GM23338 (cell line): ENCODE measurements around the gene IGSF22. TPM values are rescaled to one million over a fixed set of nuclear protein-coding genes. Genes with fewer than 3 reads are reported as not detected.

ENCODE experiments used
- ATAC-seq: fragments of 200-7000 bp; cut with Tn5 transposase; 3 replicates; pipeline ENCODE4 v1.9.1; 2020
- DNase-seq: peaks from one replicate; pipeline ENCODE4 v3.0.0-alpha.2; 2015; ENCODE audit warnings: low spot score
- H2AFZ ChIP-seq: fragments of 200-600 bp; sonication (generic); 2 replicates; pipeline ENCODE4 v1.8.0; 2016; ENCODE audit warnings: antibody characterized with exemption, mild to moderate bottlenecking, moderate library complexity
- H3F3A ChIP-seq: fragments of 200-600 bp; sonication (generic); replicated peaks from 2 replicates; pipeline ENCODE4 v1.8.0; 2017; ENCODE audit warnings: antibody characterized with exemption, mixed run types, low read depth
- H3K27ac ChIP-seq: fragments of 200-600 bp; sonication (generic); 2 replicates; pipeline ENCODE4 v1.6.1; 2016; ENCODE audit warnings: low read depth
- H3K27me3 ChIP-seq: fragments of 200-600 bp; sonication (generic); 2 replicates; pipeline ENCODE4 v1.8.0; 2016; ENCODE audit warnings: mild to moderate bottlenecking, mixed run types, moderate library complexity; ENCODE audit not compliant: insufficient read depth
- H3K36me3 ChIP-seq: fragments of 200-600 bp; sonication (generic); 2 replicates; pipeline ENCODE4 v1.8.0; 2016; ENCODE audit warnings: mild to moderate bottlenecking; ENCODE audit not compliant: insufficient read depth
- H3K4me1 ChIP-seq: fragments of 200-600 bp; sonication (generic); 2 replicates; pipeline ENCODE4 v1.8.0; 2016; ENCODE audit warnings: mild to moderate bottlenecking, moderate library complexity; ENCODE audit not compliant: insufficient read depth
- H3K4me2 ChIP-seq: fragments of 200-600 bp; sonication (generic); 2 replicates; pipeline ENCODE4 v1.7.1; 2017; ENCODE audit warnings: mixed run types
- H3K4me3 ChIP-seq: fragments of 200-600 bp; sonication (generic); 2 replicates; pipeline ENCODE4 v1.6.1; 2016; ENCODE audit warnings: mixed run types
- H3K79me2 ChIP-seq: fragments of 200-600 bp; sonication (generic); replicated peaks from 2 replicates; pipeline ENCODE4 v1.8.0; 2017; ENCODE audit warnings: mild to moderate bottlenecking; ENCODE audit not compliant: insufficient read depth
- H3K9me2 ChIP-seq: fragments of 200-600 bp; sonication (generic); 2 replicates; pipeline ENCODE4 v1.8.0; 2017; ENCODE audit not compliant: insufficient read depth
- H4K20me1 ChIP-seq: fragments of 200-600 bp; sonication (generic); replicated peaks from 2 replicates; pipeline ENCODE4 v1.8.0; 2017; ENCODE audit warnings: mild to moderate bottlenecking; ENCODE audit not compliant: insufficient read depth
- H3K27ac Mint-ChIP-seq: 2 replicates; pipeline ENCODE4 v1.8.0; 2020; ENCODE audit warnings: inconsistent platforms, mild to moderate bottlenecking, moderate library complexity, mixed read lengths
- H3K27me3 Mint-ChIP-seq: 3 replicates; pipeline ENCODE4 v1.8.0; 2022; ENCODE audit warnings: low read depth, mild to moderate bottlenecking, moderate library complexity, mixed read lengths, inconsistent platforms; ENCODE audit not compliant: insufficient read depth, poor library complexity
- H3K36me3 Mint-ChIP-seq: 3 replicates; pipeline ENCODE4 v1.8.0; 2021; ENCODE audit warnings: low read depth, mild to moderate bottlenecking, inconsistent platforms, moderate library complexity, mixed read lengths
- H3K4me1 Mint-ChIP-seq: 3 replicates; pipeline ENCODE4 v1.8.0; 2020; ENCODE audit warnings: mild to moderate bottlenecking, inconsistent platforms, mixed read lengths
- H3K4me3 Mint-ChIP-seq: 3 replicates; pipeline ENCODE4 v1.8.0; 2021; ENCODE audit warnings: moderate library complexity, mild to moderate bottlenecking, inconsistent platforms, mixed read lengths
- H3K9me3 Mint-ChIP-seq: 3 replicates; pipeline ENCODE4 v1.8.0; 2020; ENCODE audit warnings: moderate library complexity, mild to moderate bottlenecking, inconsistent platforms, mixed read lengths
- CREB1 ChIP-seq: fragments of 250-450 bp; sonication (Bioruptor Pico); IDR thresholded peaks from 2 replicates; pipeline ENCODE4 v1.5.0; 2020; ENCODE audit warnings: low read depth, mild to moderate bottlenecking, moderate library complexity
- CTCF ChIP-seq, 2 experiments: fragments of 200-600 bp in 1 of 2; sonication (generic) in 1 of 2; conservative IDR thresholded peaks; 2 replicates each; pipeline versions ENCODE4 v1.5.1 to v1.6.1; 2016 to 2017; ENCODE audit warnings: antibody characterized with exemption in 2 of 2, low read depth in 2 of 2, mild to moderate bottlenecking in 2 of 2, moderate library complexity in 1 of 2
- EZH2phosphoT487 ChIP-seq: fragments of 200-600 bp; sonication (generic); IDR thresholded peaks from one replicate; pipeline ENCODE4 v1.8.1; 2018; ENCODE audit warnings: antibody characterized with exemption; ENCODE audit not compliant: unreplicated experiment
- JUNB ChIP-seq: IDR thresholded peaks from one replicate; pipeline ENCODE4 v1.6.1; 2016; ENCODE audit warnings: antibody characterized with exemption; ENCODE audit not compliant: unreplicated experiment
- POLR2AphosphoS5 ChIP-seq: IDR thresholded peaks from 2 replicates; pipeline ENCODE4 v1.6.1; 2016; ENCODE audit warnings: antibody characterized with exemption, low read depth
- ZNF114 ChIP-seq: fragments of 250-450 bp; sonication (Bioruptor Pico); IDR thresholded peaks from 2 replicates; pipeline ENCODE4 v1.5.0; 2020; ENCODE audit warnings: mild to moderate bottlenecking, moderate library complexity
- ZNF331 ChIP-seq: fragments of 250-450 bp; sonication (Bioruptor Pico); IDR thresholded peaks from 2 replicates; pipeline ENCODE4 v1.5.0; 2020; ENCODE audit warnings: low read depth, mild to moderate bottlenecking, moderate library complexity
- polyA plus RNA-seq: library from polyadenylated mRNA; unstranded; fragments of >200 nt; fragmentation: Nextera tagmentation; extraction: Ambion mirVana; gene quantifications from 2 replicates; pipeline ENCODE4 v1.2.1, GENCODE V29; 2016
- total RNA-seq: library from RNA; depleted of rRNA; stranded (reverse); fragments of >200 nt; shearing (Covaris generic); gene quantifications from 2 replicates; pipeline ENCODE4 v1.2.3, GENCODE V29; 2014

Gene IGSF22
- total and polyA plus RNA-seq, 2 experiments from 2014 or later = 0.37 TPM; not detected in 1

GRCh38 chr11:18722293-18722637, 3.7 kb downstream of the IGSF22 start:
- Histone ChIP-seq H4K20me1 (no peaks in the 10 kb centered on the region; the same call in 1 of the 2 replicates), H3K27me3 (no peaks in the 10 kb centered on the region), H3F3A (no peaks in the 10 kb centered on the region), H3K4me3 (peak overlapping the region; percentile 94), H3K4me2 (peak overlapping the region; percentile 99), H3K9me2 (no peaks in the 10 kb centered on the region), H3K36me3 (no peaks in the 10 kb centered on the region), H3K79me2 (no peaks in the 10 kb centered on the region), H3K27ac (no peak overlapping the region), H2AFZ (no peak overlapping the region), H3K4me1 (peaks cover 11% of the 10 kb centered on the region)
- H3K27ac Mint-ChIP-seq = no peak overlapping the region
- TF ChIP-seq EZH2phosphoT487 = no peak
- TF ChIP-seq ZNF331 = peak; percentile 7; the same call in 1 of the 2 replicates
- H3K4me1 Mint-ChIP-seq = peaks cover 18% of the 10 kb centered on the region; the same call in 2 of the 3 replicates
- DNase-seq (no peak), ATAC-seq (no peak)
- no peaks in the 10 kb centered on the region; the same call in 2 of the 3 replicates for H3K9me3 Mint-ChIP-seq
- peaks cover 22% of the 10 kb centered on the region for H3K27me3 Mint-ChIP-seq
- peak overlapping the region; percentile 90 for H3K4me3 Mint-ChIP-seq
- no peaks in the 10 kb centered on the region for H3K36me3 Mint-ChIP-seq

DNA sequence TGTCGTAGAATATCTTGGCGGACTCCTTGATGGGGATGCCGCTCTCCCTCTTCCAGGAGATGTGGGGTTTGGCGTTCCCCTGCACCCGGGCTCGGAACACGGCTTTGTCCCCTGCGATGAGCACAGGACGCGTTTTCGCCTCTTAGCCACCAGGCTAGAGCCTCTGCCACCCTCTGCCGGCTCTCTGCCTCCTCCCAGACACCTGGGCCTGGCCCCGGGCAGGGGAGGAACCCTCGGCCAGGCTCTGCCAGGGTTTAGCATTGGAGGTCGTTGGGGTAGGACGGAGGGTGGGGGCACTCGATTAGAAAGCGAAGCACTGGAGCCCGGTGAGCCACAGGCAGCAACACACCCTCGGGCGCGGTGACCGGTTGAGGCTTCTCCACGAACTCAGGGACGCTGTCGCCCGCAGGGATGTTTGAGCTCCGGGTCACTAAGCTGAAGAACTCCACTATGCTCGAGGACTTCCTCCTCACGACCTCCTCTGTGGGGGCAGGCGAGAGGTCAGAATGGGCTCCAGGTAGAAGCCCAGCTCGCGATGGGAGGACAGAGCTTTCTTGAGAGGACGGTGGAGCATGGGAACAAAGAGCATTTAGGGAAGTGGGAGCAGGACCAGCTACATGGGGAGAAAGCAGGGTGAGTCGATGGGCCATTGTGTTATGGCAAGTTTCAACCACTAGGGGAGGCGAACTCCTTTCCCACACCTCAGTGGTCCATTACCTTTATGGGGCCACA, 4.3 kb downstream of the IGSF22 start:
- H3K4me3 ChIP-seq = peak overlapping the region; percentile 94
- H3F3A ChIP-seq = no peaks in the 10 kb centered on the region
- Mint-ChIP-seq H3K9me3 (no peaks in the 10 kb centered on the region; the same call in 2 of the 3 replicates), H3K4me1 (peaks cover 18% of the 10 kb centered on the region; the same call in 2 of the 3 replicates), H3K4me3 (peak overlapping the region; percentile 90), H3K27me3 (peaks cover 22% of the 10 kb centered on the region), H3K27ac (0 out of 2 replicates have a peak overlapping the region, but pooled peaks have one; percentile 48), H3K36me3 (no peaks in the 10 kb centered on the region)
- DNase-seq = peak; percentile 86
- H3K79me2 ChIP-seq = no peaks in the 10 kb centered on the region
- ATAC-seq = peak; percentile 74
- TF ChIP-seq CTCF (conservative IDR thresholded peaks at IDR 0.05; ENCODE audit: low read depth in 2 of 2) (peak; percentile 71 to 80), POLR2AphosphoS5 (0 out of 2 replicates have a peak, but pooled peaks have one; percentile 22), JUNB (no peak)
- no peaks in the 10 kb centered on the region for H3K27me3 ChIP-seq
- H3K27ac ChIP-seq = no peak overlapping the region
- H3K4me2 ChIP-seq = peak overlapping the region; percentile 99
- peaks cover 11% of the 10 kb centered on the region for H3K4me1 ChIP-seq
- no peaks in the 10 kb centered on the region for H3K36me3 ChIP-seq
- no peaks in the 10 kb centered on the region for H3K9me2 ChIP-seq
- no peaks in the 10 kb centered on the region; the same call in 1 of the 2 replicates for H4K20me1 ChIP-seq
- peak overlapping the region; percentile 97 for H2AFZ ChIP-seq

- Mint-ChIP-seq H3K9me3 (no peaks in the 10 kb centered on the region; the same call in 2 of the 3 replicates), H3K4me3 (peak overlapping the region; percentile 90), H3K4me1 (peaks cover 13% of the 10 kb centered on the region; the same call in 2 of the 3 replicates), H3K36me3 (no peaks in the 10 kb centered on the region), H3K27ac (0 out of 2 replicates have a peak overlapping the region, but pooled peaks have one; percentile 48), H3K27me3 (peaks cover 22% of the 10 kb centered on the region)
- Histone ChIP-seq H3K4me1 (peaks cover 7% of the 10 kb centered on the region), H4K20me1 (no peaks in the 10 kb centered on the region; the same call in 1 of the 2 replicates), H3K4me3 (peak overlapping the region; percentile 94), H3K4me2 (peak overlapping the region; percentile 99), H3K79me2 (no peaks in the 10 kb centered on the region), H3K9me2 (no peaks in the 10 kb centered on the region), H3F3A (no peaks in the 10 kb centered on the region), H3K27me3 (no peaks in the 10 kb centered on the region), H3K27ac (no peak overlapping the region), H3K36me3 (no peaks in the 10 kb centered on the region), H2AFZ (peak overlapping the region; percentile 97)
- DNase-seq (peak; percentile 98), ATAC-seq (peak; percentile 93)
- TF ChIP-seq POLR2AphosphoS5 (peak; percentile 83), CREB1 (CRISPR knock-in tag) (no peak), ZNF114 (CRISPR knock-in tag) (no peak)
Observed at GRCh38 chr11:18720808-18721560, 5.0 kb downstream of the IGSF22 start.
